K562 (cell line): ENCODE results near the gene TERC. TPM values are rescaled to one million over a fixed set of nuclear protein-coding genes. Genes with fewer than 3 reads are reported as not detected.

Source experiments
- BACH1 ChIP-seq: fragments of 200-800 bp; sonication (Bioruptor generic); IDR thresholded peaks from 2 replicates; pipeline ENCODE4 v1.6.1; 2016; ENCODE audit warnings: missing genetic modification characterization, missing compliant biosample characterization
- FOXA1 ChIP-seq: fragments of 450-650 bp; IDR thresholded peaks from 2 replicates; pipeline ENCODE4 v1.6.1; 2016; ENCODE audit warnings: mild to moderate bottlenecking, borderline replicate concordance
- GTF2F1 ChIP-seq: IDR thresholded peaks from 2 replicates; pipeline ENCODE4 v1.6.1; 2011; ENCODE audit warnings: low read depth, low read length, improper control_type of control experiment
- MGA ChIP-seq: fragments of 450-650 bp; IDR thresholded peaks from 2 replicates; pipeline ENCODE4 v1.6.1; 2016; ENCODE audit warnings: mild to moderate bottlenecking, moderate library complexity
- NFXL1 ChIP-seq: fragments of 450-650 bp; formaldehyde crosslinking; IDR thresholded peaks from 2 replicates; pipeline ENCODE4 v1.4.0; 2021; ENCODE audit warnings: mild to moderate bottlenecking
- RFX5 ChIP-seq: IDR thresholded peaks from 2 replicates; pipeline ENCODE4 v1.6.1; 2011; ENCODE audit warnings: low read depth, mild to moderate bottlenecking, improper control_type of control experiment, low read length
- SAFB2 ChIP-seq: fragments of 200-400 bp; formaldehyde crosslinking; IDR thresholded peaks from 2 replicates; pipeline ENCODE4 v1.6.1; 2018; ENCODE audit warnings: borderline replicate concordance, low read length, low read depth, moderate library complexity; ENCODE audit not compliant: severe bottlenecking
- XRCC3 ChIP-seq: fragments of 450-650 bp; IDR thresholded peaks from 2 replicates; pipeline ENCODE4 v1.6.1; 2017; ENCODE audit warnings: mild to moderate bottlenecking, moderate library complexity
- ZBTB49 ChIP-seq: sonication (generic); formaldehyde crosslinking; IDR thresholded peaks from 2 replicates; pipeline ENCODE4 v1.8.0; 2022; ENCODE audit warnings: missing genetic modification reagents, mild to moderate bottlenecking, borderline replicate concordance
- polyA plus RNA-seq, 8 experiments: library from polyadenylated mRNA; depleted of rRNA in 4 of 8; stranded (reverse) in 5 of 8; unstranded in 3 of 8; fragments of >200 nt; fragmentation: Nextera tagmentation in 2 of 8; fragmentation: Illumina TruSeq in 1 of 8; extraction: Ambion mirVana in 2 of 8; extraction: Trizol in 1 of 8; gene quantifications; 2 replicates each; pipeline versions ENCODE4 v1.2.1 to v1.2.3, GENCODE V29; 2011 to 2014; ENCODE audit warnings: inconsistent platforms in 1 of 8, missing spikeins in 1 of 8
- total RNA-seq, 7 experiments: library from RNA; depleted of rRNA in 6 of 7; stranded (reverse); fragments of >200 nt in 6 of 7; fragmentation: Illumina TruSeq in 2 of 7; extraction: Trizol in 2 of 7; gene quantifications; 2 replicates each; pipeline versions ENCODE4 v1.2.1 to v1.2.3, GENCODE V29; 2011 to 2021; ENCODE audit warnings: low replicate concordance in 1 of 7
- TF ChIP-seq, protein P1 (sequence below): fragments of 250-450 bp; sonication (Bioruptor Pico); IDR thresholded peaks from 2 replicates; pipeline ENCODE4 v1.5.0; 2022; ENCODE audit warnings: mild to moderate bottlenecking

TERC gene
- total and polyA plus RNA-seq, 9 of the 15 experiments (the other 6 are each of a cell fraction or from before 2014, with no cell fraction given), result 0.77 to 234 (median 27.9) TPM; not detected in 3

GRCh38 chr3:169772897-169773816 is 8.3 kb upstream of the TERC start, which contains the start of gene MYNN (continued):
- no peak for TF ChIP-seq NFXL1
- no peak for TF ChIP-seq RFX5
- TF ChIP-seq, protein P1, sequence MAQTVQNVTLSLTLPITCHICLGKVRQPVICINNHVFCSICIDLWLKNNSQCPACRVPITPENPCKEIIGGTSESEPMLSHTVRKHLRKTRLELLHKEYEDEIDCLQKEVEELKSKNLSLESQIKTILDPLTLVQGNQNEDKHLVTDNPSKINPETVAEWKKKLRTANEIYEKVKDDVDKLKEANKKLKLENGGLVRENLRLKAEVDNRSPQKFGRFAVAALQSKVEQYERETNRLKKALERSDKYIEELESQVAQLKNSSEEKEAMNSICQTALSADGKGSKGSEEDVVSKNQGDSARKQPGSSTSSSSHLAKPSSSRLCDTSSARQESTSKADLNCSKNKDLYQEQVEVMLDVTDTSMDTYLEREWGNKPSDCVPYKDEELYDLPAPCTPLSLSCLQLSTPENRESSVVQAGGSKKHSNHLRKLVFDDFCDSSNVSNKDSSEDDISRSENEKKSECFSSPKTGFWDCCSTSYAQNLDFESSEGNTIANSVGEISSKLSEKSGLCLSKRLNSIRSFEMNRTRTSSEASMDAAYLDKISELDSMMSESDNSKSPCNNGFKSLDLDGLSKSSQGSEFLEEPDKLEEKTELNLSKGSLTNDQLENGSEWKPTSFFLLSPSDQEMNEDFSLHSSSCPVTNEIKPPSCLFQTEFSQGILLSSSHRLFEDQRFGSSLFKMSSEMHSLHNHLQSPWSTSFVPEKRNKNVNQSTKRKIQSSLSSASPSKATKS (CRISPR knock-in tag), result no peak
- no peak for TF ChIP-seq SAFB2
- no peak for TF ChIP-seq GTF2F1
- TF ChIP-seq FOXA1, result no peak
- TF ChIP-seq ZBTB49 (CRISPR knock-in tag), result no peak
- TF ChIP-seq BACH1 (tag), result no peak
- TF ChIP-seq MGA, result no peak
- TF ChIP-seq XRCC3, result no peak
